Duodenal mucosa (tissue), 2 donors: ENCODE data around the gene ZIM2.

Experiments
- H3K27ac ChIP-seq: one replicate; pipeline ENCODE4 v1.7.0; 2013; ENCODE audit warnings: low read depth, low read length
- H3K27me3 ChIP-seq, 2 donors: one replicate each; pipeline ENCODE4 v1.7.0; 2013; ENCODE audit warnings: low read length in 2 of 2, control low read depth in 1 of 2; ENCODE audit not compliant: insufficient read depth in 2 of 2, control insufficient read depth in 1 of 2
- H3K36me3 ChIP-seq, 2 donors: one replicate each; pipeline ENCODE4 v1.7.0; 2013; ENCODE audit warnings: low read length in 2 of 2, control low read depth in 1 of 2; ENCODE audit not compliant: insufficient read depth in 2 of 2, control insufficient read depth in 1 of 2
- H3K4me1 ChIP-seq, 2 donors: one replicate each; pipeline ENCODE4 v1.7.0; 2013; ENCODE audit warnings: low read length in 2 of 2, control low read depth in 1 of 2; ENCODE audit not compliant: insufficient read depth in 2 of 2, control insufficient read depth in 1 of 2
- H3K4me3 ChIP-seq, 2 donors: one replicate each; pipeline ENCODE4 v1.7.0; 2013; ENCODE audit warnings: low read length in 2 of 2, low read depth in 1 of 2
- H3K9ac ChIP-seq, 2 donors: one replicate each; pipeline ENCODE4 v1.7.0; 2013; ENCODE audit warnings: low read length in 2 of 2, low read depth in 1 of 2
- H3K9me3 ChIP-seq, 2 donors: one replicate each; pipeline ENCODE4 v1.7.0; 2013; ENCODE audit warnings: low read length in 2 of 2, control low read depth in 1 of 2; ENCODE audit not compliant: control insufficient read depth in 1 of 2

The ZIM2 gene

GRCh38 chr19:56840451-56841192 is at the start of gene ZIM2, which contains the start of gene PEG3:
ZIM2 (minus strand) TSS chr19:56840726; CDS start chr19:56824277, 16,449 bp downstream.
PEG3 (minus strand) TSS chr19:56840726; CDS start chr19:56824655, 16,071 bp downstream.
- Histone ChIP-seq H3K9ac (no peak within 1 kb of the TSS), H3K9me3 (peaks cover 21 to 48% of the 10 kb centered on the region in 2 donors), H3K4me3 (peak within 1 kb of the TSS in 1 of 2 donors; percentile 44), H3K27me3 (no peaks in the 10 kb centered on the region), H3K4me1 (no peaks in the 10 kb centered on the region), H3K27ac (no peak within 1 kb of the TSS), H3K36me3 (no peaks in the 10 kb centered on the region)

- Histone ChIP-seq H3K4me3 (no peak overlapping the region), H3K36me3 (no peaks in the 10 kb centered on the region), H3K4me1 (no peaks in the 10 kb centered on the region), H3K27me3 (peaks cover 0 to 4% of the 10 kb centered on the region in 2 donors), H3K27ac (no peak overlapping the region), H3K9me3 (peaks cover 25 to 31% of the 10 kb centered on the region in 2 donors), H3K9ac (no peak overlapping the region)
These were observed 44.9 kb upstream of the ZIM2 start for GRCh38 chr19:56885173-56885985.

GRCh38 chr19:56884441-56884840 is 43.9 kb upstream of the ZIM2 start:
- peaks cover 25 to 30% of the 10 kb centered on the region in 2 donors for H3K9me3 ChIP-seq
- no peaks in the 10 kb centered on the region for H3K4me1 ChIP-seq
- H3K27ac ChIP-seq: no peak overlapping the region
- H3K36me3 ChIP-seq: no peaks in the 10 kb centered on the region
- H3K4me3 ChIP-seq: no peak overlapping the region
- H3K9ac ChIP-seq: no peak overlapping the region
- H3K27me3 ChIP-seq: peaks cover 0 to 4% of the 10 kb centered on the region in 2 donors

- Histone ChIP-seq H3K9ac (no peak overlapping the region), H3K27me3 (no peaks in the 10 kb centered on the region), H3K4me3 (no peak overlapping the region), H3K36me3 (no peaks in the 10 kb centered on the region), H3K9me3 (peaks cover 27% of the 10 kb centered on the region in 2 donors), H3K27ac (no peak overlapping the region), H3K4me1 (no peaks in the 10 kb centered on the region)
These were observed 40.2 kb upstream of the ZIM2 start for GRCh38 chr19:56880592-56881190.

- no peaks in the 10 kb centered on the region for H3K36me3 ChIP-seq
- no peaks in the 10 kb centered on the region for H3K27me3 ChIP-seq
- peaks cover 34 to 42% of the 10 kb centered on the region in 2 donors for H3K9me3 ChIP-seq
- H3K27ac ChIP-seq: no peak overlapping the region
- H3K9ac ChIP-seq: no peak overlapping the region
- H3K4me3 ChIP-seq: no peak overlapping the region
- no peaks in the 10 kb centered on the region for H3K4me1 ChIP-seq
These were observed 36.7 kb upstream of the ZIM2 start for GRCh38 chr19:56877069-56877715.

GRCh38 chr19:56875717-56876116 is 35.2 kb upstream of the ZIM2 start:
- Histone ChIP-seq H3K27me3 (no peaks in the 10 kb centered on the region), H3K4me1 (no peaks in the 10 kb centered on the region), H3K27ac (no peak overlapping the region), H3K36me3 (no peaks in the 10 kb centered on the region), H3K9me3 (peaks cover 32 to 40% of the 10 kb centered on the region in 2 donors), H3K4me3 (no peak overlapping the region), H3K9ac (no peak overlapping the region)

- Histone ChIP-seq H3K27me3 (no peaks in the 10 kb centered on the region), H3K27ac (no peak overlapping the region)
These were observed 34.0 kb upstream of the ZIM2 start for GRCh38 chr19:56874530-56874929.

GRCh38 chr19:56873493-56873892 is 33.0 kb upstream of the ZIM2 start:
- Histone ChIP-seq H3K4me1 (no peaks in the 10 kb centered on the region), H3K36me3 (no peaks in the 10 kb centered on the region), H3K9me3 (peaks cover 36 to 50% of the 10 kb centered on the region in 2 donors), H3K4me3 (no peak overlapping the region), H3K9ac (no peak overlapping the region), H3K27ac (no peak overlapping the region), H3K27me3 (no peaks in the 10 kb centered on the region)

More at GRCh38 chr19:56874530-56874929, 34.0 kb upstream of the ZIM2 start:
- Histone ChIP-seq H3K4me1 (no peaks in the 10 kb centered on the region), H3K9ac (no peak overlapping the region), H3K9me3 (peaks cover 31 to 46% of the 10 kb centered on the region in 2 donors), H3K4me3 (no peak overlapping the region), H3K36me3 (no peaks in the 10 kb centered on the region)

- Histone ChIP-seq H3K9ac (no peak overlapping the region), H3K4me1 (no peaks in the 10 kb centered on the region), H3K4me3 (no peak overlapping the region), H3K27me3 (no peaks in the 10 kb centered on the region), H3K9me3 (peaks cover 31 to 50% of the 10 kb centered on the region in 2 donors), H3K27ac (no peak overlapping the region), H3K36me3 (no peaks in the 10 kb centered on the region)
These were observed 29.4 kb upstream of the ZIM2 start for GRCh38 chr19:56869886-56870285.
